Effector memory CD8-positive, alpha-beta T cell (primary cell): Measurements from ENCODE around the gene GGA1.

Experiments
- ATAC-seq: fragments of 150-1000 bp; cut with Tn5 transposase; replicated peaks from 2 replicates; pipeline ENCODE4 v1.10.0; 2021; ENCODE audit warnings: mild to moderate bottlenecking, moderate library complexity
- DNase-seq, 3 experiments: peaks; one replicate each; pipeline ENCODE4 v3.0.0; 2021
- H3K27ac Mint-ChIP-seq, 2 donors: one replicate each; pipeline ENCODE4 v1.8.0; 2022; ENCODE audit warnings: mild to moderate bottlenecking in 2 of 2, mixed read lengths in 2 of 2, moderate library complexity in 2 of 2
- H3K27me3 Mint-ChIP-seq, 2 donors: one replicate each; pipeline ENCODE4 v1.8.0; 2022; ENCODE audit warnings: mixed read lengths in 2 of 2
- H3K36me3 Mint-ChIP-seq: one replicate; pipeline ENCODE4 v1.8.0; 2022; ENCODE audit warnings: mild to moderate bottlenecking, moderate library complexity, mixed read lengths; ENCODE audit not compliant: insufficient read depth
- H3K4me1 Mint-ChIP-seq, 2 donors: one replicate each; pipeline ENCODE4 v1.8.0; 2022; ENCODE audit warnings: low read depth in 2 of 2, mixed read lengths in 2 of 2
- H3K4me3 Mint-ChIP-seq, 2 donors: one replicate each; pipeline ENCODE4 v1.8.0; 2022; ENCODE audit warnings: mild to moderate bottlenecking in 2 of 2, mixed read lengths in 2 of 2, moderate library complexity in 2 of 2
- H3K9me3 Mint-ChIP-seq, 2 donors: one replicate each; pipeline ENCODE4 v1.8.0; 2022; ENCODE audit warnings: mixed read lengths in 2 of 2

GGA1 gene

DNA sequence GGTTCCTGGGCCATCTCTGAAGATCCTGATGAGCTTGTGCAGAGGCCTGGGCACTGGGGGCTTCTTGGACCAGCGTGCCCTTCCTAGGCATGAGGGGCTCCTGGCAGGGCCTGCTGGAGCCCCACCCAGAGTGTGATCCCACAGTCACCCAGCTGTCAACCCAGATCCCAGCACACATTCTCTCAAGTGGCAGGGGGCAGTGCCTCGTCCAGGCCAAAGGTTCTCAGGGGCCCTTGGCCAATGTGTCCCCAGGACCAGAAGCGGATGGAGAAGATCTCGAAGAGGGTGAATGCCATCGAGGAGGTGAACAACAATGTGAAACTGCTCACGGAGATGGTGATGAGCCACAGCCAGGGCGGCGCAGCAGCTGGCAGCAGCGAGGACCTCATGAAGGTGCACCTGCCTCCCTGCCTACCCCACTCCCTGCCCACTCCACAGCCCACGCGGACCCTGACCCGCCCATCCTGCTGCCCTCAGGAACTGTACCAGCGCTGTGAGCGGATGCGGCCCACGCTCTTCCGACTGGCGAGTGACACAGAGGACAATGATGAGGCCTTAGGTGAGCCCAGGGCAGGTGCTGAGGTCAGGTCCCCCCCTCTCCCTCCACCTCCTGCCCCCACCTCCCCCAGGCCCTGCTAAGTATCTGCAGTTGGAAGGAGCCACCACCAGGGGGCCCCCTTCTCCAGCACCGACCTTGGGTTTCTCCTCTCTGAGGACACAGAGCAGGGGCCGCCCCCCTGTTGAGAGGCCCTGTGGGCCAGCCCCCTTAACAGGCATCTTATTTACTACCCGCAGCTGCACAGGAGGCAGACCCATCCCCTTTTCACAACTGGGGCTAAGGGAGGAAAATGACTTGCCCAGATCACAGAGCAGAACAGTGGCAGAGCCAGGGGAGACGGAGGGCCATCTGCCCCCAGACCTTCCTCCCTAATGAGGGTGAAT, 14.7 kb downstream of the GGA1 start:
- peak overlapping the region; percentile 75 to 76 for H3K4me3 Mint-ChIP-seq
- H3K4me1 Mint-ChIP-seq, result peaks cover 28 to 38% of the 10 kb centered on the region in 2 donors
- no peaks in the 10 kb centered on the region for H3K9me3 Mint-ChIP-seq
- H3K27me3 Mint-ChIP-seq, result no peaks in the 10 kb centered on the region
- DNase-seq, result peak; percentile 73 to 75 (median 73)
- peak; percentile 72 for ATAC-seq
- peak overlapping the region; percentile 94 to 95 for H3K27ac Mint-ChIP-seq
- peaks cover 29% of the 10 kb centered on the region for H3K36me3 Mint-ChIP-seq

DNA sequence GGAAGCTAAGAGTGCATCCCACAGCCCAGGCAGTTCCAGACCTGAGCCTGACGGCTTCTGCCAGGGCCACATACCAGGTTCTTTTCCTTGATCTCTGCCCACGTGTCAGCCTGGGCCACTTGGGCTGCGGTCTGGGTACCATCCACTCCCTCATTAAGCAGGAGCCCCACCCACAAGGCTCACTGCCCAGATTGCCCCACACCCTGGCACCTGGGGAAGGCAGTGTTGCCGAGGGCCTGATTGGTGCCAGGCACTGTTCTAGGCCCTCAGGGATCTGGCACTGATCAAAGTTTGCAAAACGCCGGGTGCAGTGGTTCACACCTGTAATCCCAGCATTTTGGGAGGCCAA, 15.4 kb downstream of the GGA1 start:
- Mint-ChIP-seq H3K4me1 (peaks cover 33 to 41% of the 10 kb centered on the region in 2 donors), H3K27ac (peak overlapping the region; percentile 94 to 95), H3K27me3 (no peaks in the 10 kb centered on the region), H3K9me3 (no peaks in the 10 kb centered on the region), H3K36me3 (peaks cover 22% of the 10 kb centered on the region), H3K4me3 (peak overlapping the region; percentile 75 to 76)
- no peak for ATAC-seq
- DNase-seq, result no peak

DNA sequence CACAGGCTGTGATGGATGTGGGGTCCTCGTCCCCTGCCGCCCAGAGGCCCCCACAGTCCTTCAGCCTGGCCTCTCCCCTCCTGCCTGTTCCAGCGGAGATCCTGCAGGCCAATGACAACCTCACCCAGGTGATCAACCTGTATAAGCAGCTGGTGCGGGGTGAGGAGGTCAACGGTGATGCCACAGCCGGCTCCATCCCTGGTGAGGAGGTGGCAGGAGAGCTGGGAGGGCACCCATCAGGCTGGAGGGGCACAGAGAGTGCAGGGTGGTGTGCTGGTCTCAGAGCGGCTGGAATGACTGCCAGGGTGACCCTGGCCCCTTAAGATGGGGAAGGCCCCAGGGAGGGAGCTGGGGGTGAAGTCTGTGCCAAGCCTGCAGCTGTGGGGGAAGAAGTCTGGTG, 16.2 kb downstream of the GGA1 start:
- H3K27me3 Mint-ChIP-seq, result no peaks in the 10 kb centered on the region
- H3K36me3 Mint-ChIP-seq, result peaks cover 13% of the 10 kb centered on the region
- H3K4me1 Mint-ChIP-seq, result peaks cover 36 to 44% of the 10 kb centered on the region in 2 donors
- no peak for ATAC-seq
- H3K4me3 Mint-ChIP-seq, result peak overlapping the region; percentile 76 to 79
- no peaks in the 10 kb centered on the region for H3K9me3 Mint-ChIP-seq
- no peak for DNase-seq
- H3K27ac Mint-ChIP-seq, result peak overlapping the region; percentile 94 to 95

DNA sequence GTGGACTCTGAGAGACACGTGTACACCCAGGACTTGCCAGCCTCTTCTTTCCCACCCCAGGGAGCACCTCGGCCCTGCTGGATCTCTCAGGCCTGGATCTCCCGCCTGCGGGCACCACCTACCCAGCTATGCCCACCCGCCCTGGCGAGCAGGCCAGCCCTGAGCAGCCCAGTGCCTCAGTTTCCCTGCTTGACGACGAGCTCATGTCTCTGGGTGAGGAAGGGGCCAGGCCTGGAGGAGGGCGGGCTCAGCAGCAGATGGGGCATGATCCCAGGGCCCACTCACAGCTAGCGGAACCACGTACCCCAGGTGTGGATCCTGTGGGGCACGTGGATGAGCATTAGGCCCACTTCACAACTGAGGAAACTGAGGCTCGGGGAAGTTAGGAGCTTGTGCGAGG, 17.1 kb downstream of the GGA1 start:
- no peaks in the 10 kb centered on the region for H3K9me3 Mint-ChIP-seq
- peak overlapping the region; percentile 76 to 79 for H3K4me3 Mint-ChIP-seq
- peaks cover 10% of the 10 kb centered on the region for H3K36me3 Mint-ChIP-seq
- DNase-seq, result no peak
- H3K4me1 Mint-ChIP-seq, result peaks cover 36 to 42% of the 10 kb centered on the region in 2 donors
- peak overlapping the region; percentile 94 to 95 for H3K27ac Mint-ChIP-seq
- H3K27me3 Mint-ChIP-seq, result no peaks in the 10 kb centered on the region
- no peak for ATAC-seq

DNA sequence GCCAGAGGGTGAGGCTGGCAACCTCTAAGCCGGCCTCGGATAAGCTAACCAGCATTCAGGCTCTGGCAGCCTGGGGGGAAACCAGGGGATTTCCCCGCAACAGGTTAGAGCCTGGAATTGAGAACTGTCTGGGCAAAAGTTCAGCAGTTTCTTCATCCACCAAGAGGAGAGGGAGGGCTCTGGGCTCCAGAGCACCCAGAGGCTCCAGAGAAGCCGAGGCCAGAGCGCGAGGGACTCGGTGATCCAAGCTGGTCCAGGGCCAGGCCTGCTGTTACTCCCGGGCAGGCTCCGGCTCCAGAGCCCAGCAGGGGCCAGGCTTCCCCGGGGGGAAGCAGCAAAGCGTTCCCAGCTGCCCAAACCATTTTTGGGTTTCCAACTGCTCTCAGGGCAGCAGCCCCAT, 17.5 kb downstream of the GGA1 start:
- H3K4me3 Mint-ChIP-seq, result peak overlapping the region; percentile 76 to 79
- no peaks in the 10 kb centered on the region for H3K27me3 Mint-ChIP-seq
- DNase-seq (no peak), ATAC-seq (no peak)
- no peaks in the 10 kb centered on the region for H3K9me3 Mint-ChIP-seq
- peaks cover 9% of the 10 kb centered on the region for H3K36me3 Mint-ChIP-seq
- peak overlapping the region in 1 of 2 donors; percentile 95 for H3K27ac Mint-ChIP-seq
- H3K4me1 Mint-ChIP-seq, result peaks cover 39 to 42% of the 10 kb centered on the region in 2 donors

DNA sequence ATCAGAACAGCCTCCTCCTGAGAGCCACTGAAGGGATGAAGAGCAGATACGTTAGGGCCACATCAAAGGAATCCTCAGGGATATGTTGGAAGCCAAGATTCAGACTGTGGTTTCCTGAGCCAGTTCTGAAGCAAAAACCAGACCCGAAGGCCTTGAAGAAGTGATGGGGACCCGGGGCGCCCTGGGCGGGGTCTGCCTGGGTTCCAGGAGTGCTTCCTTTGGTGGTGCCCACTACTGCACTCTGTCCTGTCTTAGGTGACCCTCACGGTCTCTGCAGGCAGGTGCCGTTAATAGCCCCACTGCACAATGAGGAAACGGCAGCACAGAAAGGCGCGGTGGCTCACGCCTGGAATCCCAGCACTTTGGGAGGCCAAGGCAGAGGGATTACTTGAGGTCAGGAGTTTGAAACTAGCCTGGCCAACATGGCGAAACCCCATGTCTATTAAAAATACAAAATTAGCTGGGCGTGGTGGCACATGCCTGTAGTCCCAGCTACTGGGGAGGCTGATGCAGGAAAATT, 18.0 kb downstream of the GGA1 start:
- H3K27ac Mint-ChIP-seq, result peak overlapping the region; percentile 89 to 95
- peak overlapping the region; percentile 76 to 79 for H3K4me3 Mint-ChIP-seq
- H3K4me1 Mint-ChIP-seq, result peaks cover 43 to 45% of the 10 kb centered on the region in 2 donors
- H3K27me3 Mint-ChIP-seq, result no peaks in the 10 kb centered on the region
- H3K36me3 Mint-ChIP-seq, result peaks cover 9% of the 10 kb centered on the region
- no peaks in the 10 kb centered on the region for H3K9me3 Mint-ChIP-seq
- ATAC-seq (no peak), DNase-seq (no peak)

DNA sequence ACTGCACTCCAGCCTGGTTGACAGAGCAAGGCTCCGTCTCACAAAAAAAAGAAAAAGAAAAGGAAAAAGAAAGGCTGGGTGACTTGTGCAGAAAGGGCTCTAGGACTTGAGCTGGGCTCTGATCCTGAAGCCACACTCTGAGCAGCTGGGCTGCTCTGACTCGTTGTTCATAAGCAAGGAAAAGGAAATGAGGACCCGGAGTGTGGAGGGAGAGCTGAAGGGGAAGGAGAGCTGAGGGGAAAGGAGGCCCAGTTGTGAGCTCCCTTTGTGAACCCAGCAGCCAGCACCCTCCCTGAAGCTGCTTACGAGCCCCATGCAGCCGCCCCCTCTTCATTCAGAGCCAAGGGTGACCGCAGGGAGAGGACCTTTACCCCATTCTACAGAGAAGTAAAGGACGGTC, 18.5 kb downstream of the GGA1 start:
- Mint-ChIP-seq H3K9me3 (no peaks in the 10 kb centered on the region), H3K36me3 (peaks cover 9% of the 10 kb centered on the region), H3K4me3 (peak overlapping the region; percentile 76 to 79), H3K27ac (peak overlapping the region; percentile 89 to 95), H3K27me3 (no peaks in the 10 kb centered on the region), H3K4me1 (peaks cover 48 to 50% of the 10 kb centered on the region in 2 donors)
- DNase-seq (no peak), ATAC-seq (no peak)

DNA sequence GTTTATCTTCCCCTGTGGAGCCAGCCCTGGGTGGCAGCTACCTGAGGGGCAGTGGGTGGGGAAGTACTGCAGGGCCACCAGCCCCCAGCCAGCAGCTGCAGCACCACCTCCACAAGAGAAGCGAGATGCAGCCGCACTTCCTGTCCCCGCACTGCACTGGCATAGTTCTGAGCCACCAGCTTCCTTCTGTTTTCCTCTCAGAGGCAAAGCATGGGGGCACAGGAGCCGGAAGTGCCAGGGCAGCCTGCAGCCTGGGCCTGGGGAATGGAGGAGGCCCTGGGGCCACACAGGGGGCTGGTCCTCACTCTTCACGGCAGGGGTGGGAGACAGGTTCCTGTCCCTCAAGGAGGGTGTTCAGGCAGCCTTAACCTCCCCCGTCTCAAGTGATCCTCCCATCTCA, 18.9 kb downstream of the GGA1 start:
- H3K4me3 Mint-ChIP-seq, result peak overlapping the region; percentile 76 to 79
- DNase-seq, result peak; percentile 42 to 57 (median 49)
- H3K27ac Mint-ChIP-seq, result peak overlapping the region; percentile 89 to 95
- ATAC-seq, result peak; percentile 76
- peaks cover 11% of the 10 kb centered on the region for H3K36me3 Mint-ChIP-seq
- no peaks in the 10 kb centered on the region for H3K9me3 Mint-ChIP-seq
- no peaks in the 10 kb centered on the region for H3K27me3 Mint-ChIP-seq
- H3K4me1 Mint-ChIP-seq, result peaks cover 51 to 54% of the 10 kb centered on the region in 2 donors

DNA sequence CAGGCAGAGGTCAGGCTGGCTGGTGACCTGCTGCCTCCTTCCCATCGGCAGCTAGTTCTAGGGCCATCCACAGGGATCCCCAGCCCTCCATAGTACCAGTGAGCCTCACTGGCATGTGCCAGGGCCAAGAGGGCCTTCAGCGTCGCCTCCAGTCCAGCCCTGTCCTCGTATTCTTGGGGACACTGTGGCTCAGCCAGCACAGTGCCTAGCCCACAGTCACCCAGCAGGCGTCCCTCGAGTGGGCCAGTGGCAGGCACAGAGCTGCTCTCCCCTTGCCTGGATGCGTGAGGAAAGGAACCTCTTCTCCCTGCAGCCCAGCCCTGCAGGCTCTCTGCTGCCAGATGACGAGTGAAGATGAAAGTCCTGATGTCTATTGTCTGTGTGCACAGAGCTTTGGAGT, 20.2 kb downstream of the GGA1 start:
- DNase-seq, result no peak
- Mint-ChIP-seq H3K4me3 (no peak overlapping the region), H3K27me3 (no peaks in the 10 kb centered on the region), H3K9me3 (no peaks in the 10 kb centered on the region), H3K4me1 (peaks cover 57 to 61% of the 10 kb centered on the region in 2 donors), H3K36me3 (peaks cover 17% of the 10 kb centered on the region), H3K27ac (peak overlapping the region; percentile 89 to 95)
- ATAC-seq, result no peak

DNA sequence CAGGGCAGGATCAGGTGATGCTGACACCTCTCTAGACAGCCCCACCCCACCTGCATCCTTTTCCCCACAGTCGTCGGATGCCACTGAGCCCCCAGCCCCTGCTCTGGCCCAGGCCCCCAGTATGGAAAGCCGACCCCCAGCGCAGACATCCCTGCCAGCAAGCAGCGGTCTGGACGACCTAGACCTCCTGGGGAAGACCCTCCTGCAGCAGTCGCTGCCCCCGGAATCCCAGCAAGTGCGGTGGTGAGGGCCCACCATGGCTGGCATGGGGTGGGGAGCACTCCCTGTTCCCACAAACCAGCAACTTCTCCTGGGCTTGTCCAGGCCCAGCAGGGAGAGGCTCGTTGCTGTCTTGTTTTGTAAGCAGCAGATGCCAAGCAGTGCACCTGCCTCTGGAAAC, 21.3 kb downstream of the GGA1 start:
- no peak for DNase-seq
- ATAC-seq, result no peak
- Mint-ChIP-seq H3K4me3 (no peak overlapping the region), H3K36me3 (peaks cover 13% of the 10 kb centered on the region), H3K9me3 (no peaks in the 10 kb centered on the region), H3K27me3 (no peaks in the 10 kb centered on the region), H3K27ac (peak overlapping the region in 1 of 2 donors; percentile 95), H3K4me1 (peaks cover 66 to 69% of the 10 kb centered on the region in 2 donors)

DNA sequence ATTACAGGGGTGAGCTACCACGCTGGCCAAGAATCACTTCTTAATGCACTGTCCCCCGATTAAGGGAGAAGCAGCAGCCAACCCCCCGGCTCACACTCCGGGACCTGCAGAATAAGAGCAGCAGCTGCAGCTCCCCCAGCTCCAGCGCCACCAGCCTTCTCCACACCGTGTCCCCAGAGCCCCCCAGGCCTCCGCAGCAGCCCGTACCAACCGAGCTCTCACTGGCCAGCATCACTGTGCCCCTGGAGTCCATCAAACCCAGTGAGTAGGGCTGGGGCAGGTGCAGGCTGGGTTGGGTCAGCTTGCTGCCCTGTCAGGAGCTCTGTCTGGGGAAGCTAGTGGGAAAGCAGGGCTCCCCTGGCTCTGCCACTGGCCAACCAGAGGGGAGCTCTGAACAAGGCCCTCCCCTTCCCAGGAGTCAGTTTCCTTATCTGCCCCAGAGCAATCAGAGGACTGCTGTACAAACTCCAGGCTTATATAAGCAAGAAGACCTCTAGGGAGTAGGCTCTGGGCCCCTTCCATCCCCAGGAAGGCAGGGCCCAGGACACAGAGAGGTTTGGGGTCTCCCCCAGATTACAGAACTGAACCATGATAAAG, 22.3 kb downstream of the GGA1 start:
- no peak for ATAC-seq
- Mint-ChIP-seq H3K27me3 (no peaks in the 10 kb centered on the region), H3K4me3 (peak overlapping the region; percentile 87 to 99), H3K36me3 (peaks cover 13% of the 10 kb centered on the region), H3K27ac (peak overlapping the region; percentile 96), H3K9me3 (no peaks in the 10 kb centered on the region), H3K4me1 (peaks cover 62 to 65% of the 10 kb centered on the region in 2 donors)
- DNase-seq, result no peak

DNA sequence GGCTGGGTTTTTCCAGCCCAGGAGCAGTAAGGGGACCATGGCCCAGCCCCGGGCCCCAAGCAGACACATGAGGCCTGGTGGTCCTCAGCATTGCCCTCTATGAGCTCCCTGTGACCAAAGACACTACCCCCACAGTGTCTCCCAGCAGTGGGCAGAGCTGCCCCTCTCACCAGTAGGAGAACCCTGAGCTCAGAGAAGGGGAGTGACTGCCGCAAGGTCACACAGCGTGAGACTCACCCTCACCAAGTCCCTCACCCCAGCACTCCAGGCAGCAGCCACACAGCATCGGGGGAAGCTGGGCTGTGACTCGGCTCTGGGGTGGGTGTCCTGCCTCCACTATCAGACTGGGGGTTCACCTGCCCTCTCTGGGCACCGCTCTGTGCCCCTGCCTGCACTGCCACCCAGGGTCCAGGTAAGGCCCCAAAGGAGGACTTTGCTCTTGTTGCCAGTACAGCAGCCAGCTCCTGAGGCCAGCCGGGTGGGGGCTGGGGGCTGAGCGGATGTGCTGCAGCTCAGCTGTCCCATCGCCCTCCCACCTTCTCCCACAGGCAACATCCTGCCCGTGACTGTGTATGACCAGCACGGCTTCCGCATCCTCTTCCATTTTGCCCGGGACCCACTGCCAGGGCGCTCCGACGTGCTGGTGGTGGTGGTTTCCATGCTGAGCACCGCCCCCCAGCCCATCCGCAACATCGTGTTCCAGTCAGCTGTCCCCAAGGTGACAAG, 23.0 kb downstream of the GGA1 start:
- ATAC-seq, result peak; percentile 19
- DNase-seq, result peak; percentile 38 to 54 (median 42)
- Mint-ChIP-seq H3K27me3 (no peaks in the 10 kb centered on the region), H3K36me3 (peaks cover 11% of the 10 kb centered on the region), H3K9me3 (no peaks in the 10 kb centered on the region), H3K4me3 (peak overlapping the region; percentile 87 to 99), H3K27ac (peak overlapping the region; percentile 96), H3K4me1 (peaks cover 64 to 65% of the 10 kb centered on the region in 2 donors)
